Stimulated activated CD8-positive, alpha-beta memory T cell treated with anti-CD3 and anti-CD28 coated beads, Interleukin-15, amount 100 ng/mL, for 48 hours (primary cell): ENCODE measurements around the gene SORCS2.

Source experiments
- DNase-seq, 2 donors: peaks; one replicate each; pipeline ENCODE4 v3.0.0-alpha.2; 2020; ENCODE audit warnings: low read depth in 2 of 2

SORCS2 gene

DNA sequence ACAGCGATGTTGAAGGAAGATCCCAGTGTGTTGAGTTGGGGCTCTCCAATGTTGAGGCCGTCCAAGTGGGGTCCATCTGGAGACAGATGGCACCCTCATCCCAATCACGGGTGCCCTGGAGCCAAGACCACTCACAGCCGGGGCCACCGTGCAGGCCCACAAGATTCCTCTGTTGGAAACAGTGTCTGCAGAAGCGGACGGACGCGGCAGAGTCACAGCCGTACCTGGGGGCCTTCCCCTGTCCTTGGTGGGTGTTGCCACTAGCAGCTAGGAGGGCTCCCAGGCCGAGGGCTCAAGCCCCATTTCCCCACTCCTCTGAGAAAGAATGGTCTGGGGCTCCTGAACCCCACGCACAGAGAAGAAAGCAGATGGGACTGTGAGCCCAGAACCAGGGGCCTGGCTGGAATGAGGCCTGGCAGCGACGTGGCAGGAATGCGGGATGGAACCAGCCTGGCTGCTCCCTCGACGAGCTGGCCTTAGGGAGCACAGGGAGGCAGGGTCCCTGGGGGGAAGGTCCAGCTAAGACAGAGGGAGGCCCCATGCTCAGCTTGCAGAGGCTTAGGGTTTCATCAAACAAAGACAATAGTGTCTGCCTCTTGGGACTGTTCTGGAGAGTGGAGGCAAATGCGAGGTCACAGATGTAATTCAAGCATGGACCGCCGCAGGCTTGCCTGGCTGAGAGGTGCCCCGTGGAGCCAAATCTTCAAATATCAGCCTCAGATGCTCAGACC lies 518.4 kb downstream of the SORCS2 start:
- DNase-seq: no peak

DNA sequence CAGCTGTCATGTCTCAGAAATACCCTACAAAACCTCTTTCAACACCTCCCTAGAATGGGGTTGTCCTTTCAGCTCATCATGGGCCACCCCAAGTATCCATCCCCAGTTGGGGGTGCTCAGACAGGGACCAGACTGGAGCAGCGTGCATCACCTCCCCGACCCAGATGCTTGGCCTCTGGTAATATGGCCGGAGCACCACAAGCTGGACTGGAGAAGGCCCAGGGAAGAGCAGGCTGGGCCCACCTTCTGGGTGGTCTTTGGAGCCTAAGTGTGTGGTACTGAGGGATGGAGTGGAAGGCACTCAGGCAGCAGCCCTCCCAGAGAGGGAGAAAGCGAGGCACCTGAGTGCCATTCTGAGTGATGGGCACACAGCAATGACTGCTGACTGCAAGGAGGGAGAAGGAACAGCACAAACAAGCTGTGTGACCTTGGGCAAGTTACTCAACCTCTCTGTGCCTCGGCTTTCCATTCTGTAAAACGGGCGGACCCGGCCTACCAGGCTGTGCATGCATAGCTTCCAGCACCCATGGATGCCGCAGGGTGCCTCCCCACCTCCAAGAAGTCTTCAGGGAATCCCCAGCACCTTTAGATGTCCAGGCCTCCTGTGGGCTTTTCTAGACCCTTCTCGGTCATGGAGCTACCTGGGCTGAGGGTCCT lies 519.1 kb downstream of the SORCS2 start:
- no peak for DNase-seq

DNA sequence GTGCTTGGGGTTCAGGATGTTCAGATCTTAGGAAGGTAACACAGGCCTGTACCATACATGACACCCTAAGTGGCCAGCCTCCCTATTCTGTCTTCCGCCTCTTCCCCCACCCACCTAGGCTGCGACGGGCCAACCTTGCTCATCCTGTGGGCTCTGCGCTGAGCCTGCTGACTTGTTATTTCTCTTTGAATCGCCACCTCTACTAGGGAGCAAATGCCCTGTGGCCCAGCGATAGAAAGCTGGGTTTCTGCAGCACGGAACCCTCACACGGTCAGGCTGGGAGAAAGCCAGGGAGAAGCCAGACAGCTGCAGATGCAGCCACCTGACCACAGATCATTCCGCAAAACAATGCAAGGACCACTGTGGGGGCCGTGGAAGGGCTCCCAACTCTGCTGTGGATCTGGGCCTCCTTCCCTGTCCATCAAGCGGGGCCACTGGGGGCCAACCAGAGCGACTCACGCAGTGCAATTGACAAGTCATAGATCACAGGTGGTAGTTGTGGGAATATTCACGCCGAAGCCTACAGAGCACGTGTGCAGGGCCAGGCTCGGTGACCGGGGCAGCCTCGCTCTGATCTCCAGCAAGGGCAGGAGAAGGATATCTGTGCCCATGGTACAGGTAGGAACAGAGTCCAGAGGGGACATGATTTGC lies 519.8 kb downstream of the SORCS2 start:
- no peak for DNase-seq

DNA sequence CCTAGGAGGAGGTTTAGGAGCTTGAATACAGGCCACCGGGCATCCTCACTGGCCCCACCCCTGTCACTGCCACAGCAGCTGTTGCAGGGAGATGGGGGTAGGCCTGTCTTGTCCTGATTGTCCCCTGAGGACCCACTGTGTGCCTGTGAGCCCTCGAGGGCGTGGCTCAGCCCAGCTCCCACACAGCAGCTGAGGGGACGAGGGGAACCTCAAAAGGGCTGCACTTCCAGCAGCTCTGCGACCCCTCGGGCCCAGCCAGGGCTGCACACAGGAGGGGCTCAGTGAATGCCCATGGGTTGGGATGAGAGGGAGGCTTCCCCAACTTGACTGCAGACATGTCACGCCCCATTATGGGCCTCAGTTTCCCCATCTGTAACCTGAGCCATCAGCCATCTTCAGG lies 521.4 kb downstream of the SORCS2 start:
- DNase-seq: no peak

DNA sequence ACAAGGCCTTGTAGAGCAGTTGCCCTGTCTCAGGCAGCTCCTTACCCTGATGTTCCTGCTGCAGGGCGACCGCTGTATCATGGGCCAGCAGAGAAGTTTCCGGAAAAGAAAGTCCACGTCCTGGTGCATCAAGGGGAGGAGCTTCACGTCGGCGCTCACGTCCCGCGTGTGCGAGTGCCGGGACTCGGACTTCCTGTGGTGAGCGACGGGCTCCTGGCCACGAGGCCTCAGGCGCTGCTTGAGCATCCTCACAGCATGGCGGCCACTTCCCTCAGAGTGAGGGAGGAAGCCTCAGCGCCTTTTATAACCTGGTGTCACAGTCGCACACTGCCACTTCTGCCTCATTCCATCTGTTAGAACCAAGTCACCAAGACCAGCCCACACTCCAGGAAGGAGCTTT lies 521.8 kb downstream of the SORCS2 start:
- no peak for DNase-seq

DNA sequence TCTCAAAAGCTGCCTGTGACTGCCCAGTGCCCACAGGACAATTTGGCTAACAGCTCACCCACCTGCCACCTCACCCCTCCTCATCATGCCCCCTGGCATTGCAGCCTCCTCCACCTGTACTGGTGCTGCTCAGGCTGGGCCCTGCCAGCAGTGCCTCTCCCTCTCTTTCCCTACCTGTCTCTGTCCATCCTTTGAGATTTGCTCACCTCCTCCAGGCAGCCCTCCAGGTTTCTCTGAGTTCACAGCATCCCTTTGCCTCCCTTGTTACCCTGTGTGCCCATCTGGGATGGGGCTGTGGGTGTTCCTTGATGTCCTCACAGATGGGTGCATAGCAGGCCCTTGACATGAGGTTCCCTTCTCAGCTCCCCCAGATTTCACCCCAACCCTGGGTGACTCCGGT lies 522.4 kb downstream of the SORCS2 start:
- DNase-seq: no peak

DNA sequence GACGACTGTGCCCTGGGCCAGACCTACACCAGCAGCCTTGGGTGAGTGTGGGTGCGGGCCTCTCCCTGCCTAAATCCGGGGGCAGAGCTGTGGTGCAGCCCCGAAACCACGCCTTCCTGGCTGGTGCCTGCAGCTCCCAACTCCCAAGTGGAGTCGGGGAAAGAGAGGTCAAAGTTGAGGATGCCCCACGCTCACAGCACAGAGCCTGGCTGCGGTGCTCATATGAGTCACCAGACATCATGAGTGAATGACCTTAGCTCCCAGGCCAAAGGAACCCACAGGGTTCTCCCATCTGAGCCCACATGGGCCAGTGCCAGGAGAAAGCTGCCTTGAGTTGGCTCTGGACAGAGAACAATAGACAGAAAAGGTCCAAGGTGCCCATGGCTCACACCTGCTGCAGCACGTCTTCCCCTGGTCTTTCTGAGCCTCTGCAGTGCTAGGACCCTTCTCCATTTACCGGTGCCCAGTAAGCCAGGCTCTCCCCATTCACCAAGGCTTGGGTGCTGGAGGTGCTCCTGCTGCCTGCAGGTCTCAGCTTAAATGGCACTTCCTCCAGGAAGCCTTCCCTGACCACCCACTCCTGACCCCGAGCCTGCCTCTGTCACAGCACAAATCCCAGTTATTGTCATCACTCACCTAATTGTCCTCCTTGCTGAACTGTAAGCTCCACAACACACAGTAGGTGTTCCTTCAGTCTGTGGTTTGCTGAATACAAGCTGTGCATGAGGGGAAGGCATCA lies 523.1 kb downstream of the SORCS2 start:
- no peak for DNase-seq

DNA sequence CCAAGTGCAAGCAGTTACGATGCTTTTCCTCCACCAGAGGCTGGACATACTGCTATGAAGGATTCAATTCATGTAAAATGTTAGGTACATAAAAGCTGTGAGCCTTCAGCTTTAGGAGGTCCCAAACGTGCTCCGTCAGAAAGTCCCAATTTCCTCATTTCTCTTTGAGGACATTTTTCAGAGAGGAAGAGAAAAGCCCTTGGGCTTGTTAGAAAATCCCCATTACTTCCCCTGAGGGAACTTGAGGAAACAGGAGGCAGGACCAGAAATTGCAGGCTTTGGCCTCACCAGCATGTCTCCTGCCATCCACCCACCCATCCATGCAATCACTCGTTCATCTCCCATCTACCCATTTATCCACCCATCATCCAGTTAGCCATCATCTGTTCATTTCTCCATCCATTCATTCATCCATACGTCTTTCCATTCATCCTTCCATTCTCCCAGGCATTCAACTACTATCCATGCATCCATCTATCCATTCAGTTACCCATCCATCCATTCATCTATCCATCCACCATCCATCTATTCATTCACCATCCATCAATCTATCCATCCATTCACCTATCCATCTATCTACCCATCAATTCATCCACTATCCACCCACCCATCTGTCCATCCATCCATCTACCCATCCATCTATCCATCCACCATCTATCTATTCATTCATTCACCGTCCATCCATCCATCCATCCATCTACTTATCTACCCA lies 523.8 kb downstream of the SORCS2 start:
- no peak for DNase-seq

DNA sequence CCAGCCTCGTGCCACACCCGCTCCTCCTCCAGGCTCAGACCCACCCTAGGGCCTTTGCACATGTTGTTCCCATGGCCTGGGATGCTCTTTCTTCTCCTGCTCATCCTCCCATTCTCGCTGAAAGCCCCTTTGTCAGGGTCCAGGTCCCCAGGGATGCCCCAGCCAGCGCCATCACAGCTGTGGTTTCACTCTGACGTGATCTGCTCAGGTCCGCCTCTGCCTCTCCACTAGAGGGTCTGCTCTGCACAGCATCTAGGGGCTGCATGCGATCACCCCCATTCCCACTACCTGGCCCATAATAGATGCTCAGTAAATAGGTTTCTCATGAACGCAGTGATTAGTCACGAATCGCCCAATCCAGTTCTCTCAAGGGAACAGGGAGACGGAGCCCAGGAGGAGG lies 524.8 kb downstream of the SORCS2 start:
- DNase-seq: no peak

DNA sequence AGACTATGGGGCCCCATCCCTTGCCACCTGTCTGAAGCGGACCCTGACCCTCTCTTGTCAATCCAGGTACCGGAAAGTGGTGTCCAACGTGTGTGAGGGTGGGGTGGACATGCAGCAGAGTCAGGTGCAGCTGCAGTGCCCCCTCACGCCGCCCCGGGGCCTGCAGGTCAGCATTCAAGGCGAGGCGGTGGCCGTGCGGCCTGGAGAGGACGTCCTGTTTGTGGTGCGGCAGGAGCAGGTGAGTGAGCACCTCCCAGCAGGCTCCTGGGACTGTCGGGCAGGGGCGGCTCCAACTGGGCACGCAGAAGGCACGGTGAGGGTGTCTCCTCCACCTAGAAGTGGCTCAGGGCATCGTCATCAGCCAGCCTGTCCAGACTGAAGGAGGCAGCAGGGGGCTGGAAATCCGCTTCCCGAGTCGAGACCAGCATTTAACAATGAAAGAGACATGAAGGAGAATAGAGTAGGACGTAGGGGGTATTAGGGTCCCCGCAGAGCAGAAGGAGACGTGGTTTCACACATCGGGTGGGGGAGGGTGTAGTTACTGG lies 525.7 kb downstream of the SORCS2 start:
- no peak for DNase-seq

DNA sequence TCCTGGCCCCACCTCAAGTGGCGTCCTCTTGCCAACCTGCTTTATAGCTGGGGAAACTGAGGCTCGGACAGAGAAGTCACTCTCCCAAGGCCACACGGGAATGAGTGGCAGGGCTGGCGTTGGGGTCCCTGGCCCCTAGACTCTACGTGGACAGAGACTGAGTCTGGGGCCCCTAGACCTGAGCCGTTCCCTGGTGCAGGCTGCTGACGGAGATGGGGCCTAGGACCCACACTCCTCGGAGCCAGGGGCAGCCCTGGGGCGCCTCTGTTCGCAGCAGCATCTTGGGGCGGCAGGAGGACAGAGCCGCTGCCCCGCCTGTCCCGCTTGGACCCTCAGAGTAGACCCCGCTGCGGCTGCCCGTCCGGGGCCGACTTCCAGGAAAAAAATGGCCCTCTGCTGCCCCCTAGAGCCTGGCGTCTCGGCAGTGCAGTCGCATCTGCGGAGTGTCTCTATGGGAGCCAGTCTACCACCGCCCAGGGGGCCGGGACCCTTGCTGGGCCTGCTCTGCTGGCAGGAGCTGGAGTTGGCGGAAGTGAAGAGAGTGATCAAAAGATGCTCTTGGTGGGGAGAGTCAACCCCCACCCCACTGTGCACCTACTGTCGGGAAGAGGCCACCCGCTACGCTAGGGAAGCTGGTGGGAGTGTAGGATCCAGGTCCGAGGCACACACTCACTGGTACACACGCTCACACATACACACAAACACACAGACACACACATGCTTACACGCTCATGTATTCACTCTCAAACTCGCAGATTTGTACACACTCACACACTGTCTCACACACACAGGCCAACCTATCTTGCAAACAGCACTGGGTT lies 527.2 kb downstream of the SORCS2 start:
- DNase-seq: peak; percentile 21 to 29

DNA sequence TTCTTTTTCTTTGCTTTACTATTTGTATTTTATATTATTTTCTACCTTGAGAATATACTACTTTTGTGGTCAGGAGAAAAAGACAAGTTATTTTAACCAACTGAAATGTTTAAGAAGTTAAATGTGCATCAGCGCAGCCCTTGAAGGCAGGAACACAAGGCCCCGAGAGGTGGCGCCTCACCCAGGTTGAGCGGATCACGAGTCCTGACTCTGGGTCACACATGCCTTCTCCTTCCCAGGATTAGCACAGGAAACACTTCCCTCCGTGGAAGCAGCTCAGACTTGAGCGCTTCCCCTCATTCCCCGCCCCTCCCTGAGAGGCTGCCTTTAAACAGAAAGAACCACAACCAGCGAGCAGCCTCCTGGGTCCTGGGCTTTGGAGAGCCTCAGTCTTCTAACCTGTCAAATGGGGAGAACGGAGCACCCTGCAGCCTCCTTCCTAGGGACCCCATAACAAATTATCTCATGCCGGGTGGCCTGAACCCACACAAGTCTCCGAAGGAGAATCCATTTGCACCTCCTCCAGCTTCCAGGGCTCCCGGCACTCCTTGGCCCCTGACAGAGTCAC lies 529.7 kb downstream of the SORCS2 start:
- DNase-seq: no peak

DNA sequence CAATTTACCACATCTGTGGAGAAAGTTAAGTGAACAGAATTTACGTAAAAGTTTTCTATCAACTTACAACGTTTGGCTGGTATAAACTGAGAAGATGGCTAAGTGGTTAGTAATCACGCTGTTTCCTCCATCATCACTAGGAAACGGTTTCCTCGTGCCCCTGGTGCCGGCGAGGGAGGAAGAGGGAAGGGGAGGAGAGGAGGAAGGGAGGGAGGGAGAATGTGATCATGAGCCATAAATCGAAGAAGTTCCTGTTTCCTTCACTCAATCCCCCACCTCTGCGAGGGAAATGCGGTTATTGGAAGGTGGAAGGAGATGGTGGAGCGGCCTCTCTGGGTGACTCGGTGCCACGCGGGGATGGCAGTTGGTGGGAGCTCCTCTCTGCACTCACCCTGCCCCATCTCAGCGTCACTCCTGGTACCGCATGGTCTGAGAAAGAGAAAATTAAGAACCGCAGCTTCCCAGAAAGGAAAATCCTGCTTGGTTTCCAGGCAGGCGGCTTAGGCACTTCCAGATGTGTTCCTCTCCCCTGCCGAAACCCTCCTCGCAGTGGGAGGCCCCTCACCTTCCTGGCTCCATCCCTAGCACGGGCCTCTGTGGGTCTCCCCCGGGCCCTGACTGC lies 530.5 kb downstream of the SORCS2 start:
- no peak for DNase-seq

DNA sequence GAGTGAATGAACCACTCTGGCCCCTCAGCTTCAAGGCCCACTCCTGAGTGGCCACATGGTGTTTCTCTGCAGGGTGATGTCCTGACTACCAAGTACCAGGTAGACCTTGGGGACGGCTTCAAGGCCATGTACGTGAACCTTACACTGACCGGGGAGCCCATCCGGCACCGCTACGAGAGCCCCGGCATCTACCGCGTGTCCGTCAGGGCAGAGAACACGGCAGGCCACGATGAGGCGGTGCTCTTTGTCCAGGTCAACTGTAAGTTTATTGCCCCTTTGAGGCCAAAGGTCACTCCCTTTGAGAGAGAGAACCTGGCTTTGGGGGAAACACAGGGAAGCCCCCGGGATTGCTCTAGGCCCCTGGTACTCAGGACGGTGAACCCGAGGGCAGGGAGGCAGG lies 531.3 kb downstream of the SORCS2 start:
- no peak for DNase-seq

DNA sequence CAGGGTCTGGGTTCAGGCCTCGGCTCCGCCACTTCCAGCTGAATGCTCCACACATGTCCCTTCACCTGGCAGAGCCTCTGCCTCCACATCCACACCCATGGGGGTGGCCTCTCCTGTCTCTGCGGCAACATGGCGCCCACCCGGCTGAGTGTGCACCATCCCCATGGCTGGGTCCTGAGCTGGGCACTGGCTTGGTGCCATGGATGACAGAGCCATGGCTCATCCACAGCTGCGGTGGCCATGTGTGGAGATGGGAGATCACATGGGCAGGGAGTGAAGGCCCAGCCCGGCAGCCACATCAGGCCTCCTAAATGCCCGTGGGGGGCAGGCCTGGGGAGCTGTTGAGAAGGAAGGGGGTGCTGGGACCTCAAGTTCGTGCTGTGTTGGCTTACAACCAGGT lies 533.6 kb downstream of the SORCS2 start:
- DNase-seq: no peak

DNA sequence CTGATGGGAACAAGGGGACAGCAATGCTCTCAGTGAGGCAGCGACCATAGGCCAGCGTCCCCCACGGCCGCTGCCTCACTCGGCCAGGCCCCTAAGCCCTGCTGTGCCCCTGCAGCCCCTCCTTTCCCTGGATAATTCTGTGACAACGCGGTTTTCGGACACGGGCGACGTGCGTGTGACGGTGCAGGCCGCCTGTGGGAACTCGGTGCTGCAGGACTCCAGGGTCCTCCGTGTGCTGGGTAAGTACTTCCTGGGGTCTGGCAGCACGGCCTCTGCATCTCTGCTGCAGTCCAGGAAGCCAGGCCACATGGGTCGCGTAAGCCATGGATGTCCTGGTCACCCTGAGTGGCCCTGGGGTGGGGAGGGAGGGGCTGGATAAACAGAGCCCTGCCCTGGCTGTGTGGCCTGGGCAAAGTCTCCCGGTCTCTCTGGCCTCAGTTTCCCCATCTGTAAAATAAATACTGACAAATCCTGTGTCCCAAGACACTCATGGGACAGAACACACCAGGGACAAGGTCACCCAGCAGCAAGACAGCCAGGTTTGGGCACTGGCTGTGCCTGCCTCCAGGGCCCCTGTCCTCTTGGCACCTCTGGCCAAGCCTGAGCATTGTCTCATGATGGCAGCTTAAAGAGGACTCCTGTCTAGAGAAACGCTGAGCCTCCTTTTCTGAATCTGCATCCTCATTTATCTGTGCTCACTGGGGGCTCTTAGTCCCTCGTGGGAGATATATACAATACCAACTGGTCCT lies 534.5 kb downstream of the SORCS2 start:
- no peak for DNase-seq

DNA sequence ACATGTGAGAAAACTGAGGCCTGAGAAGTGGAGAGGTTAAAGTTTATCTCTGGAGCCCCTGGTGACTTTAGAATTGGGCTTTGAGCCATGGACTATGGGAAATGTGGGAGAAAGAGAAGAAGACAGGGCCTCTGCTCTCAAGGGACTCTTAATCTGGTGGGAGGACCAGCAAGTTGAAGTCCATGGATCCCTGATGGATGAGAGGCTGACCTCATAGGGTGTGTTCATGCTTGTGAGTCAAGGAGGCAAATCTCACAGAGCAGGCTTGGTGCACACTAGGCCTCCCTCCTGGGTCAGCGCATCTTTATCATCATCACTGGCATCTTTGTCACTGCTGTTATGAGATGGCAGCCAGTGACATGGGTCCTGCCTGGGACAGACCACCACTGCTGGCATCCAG lies 535.4 kb downstream of the SORCS2 start:
- no peak for DNase-seq

DNA sequence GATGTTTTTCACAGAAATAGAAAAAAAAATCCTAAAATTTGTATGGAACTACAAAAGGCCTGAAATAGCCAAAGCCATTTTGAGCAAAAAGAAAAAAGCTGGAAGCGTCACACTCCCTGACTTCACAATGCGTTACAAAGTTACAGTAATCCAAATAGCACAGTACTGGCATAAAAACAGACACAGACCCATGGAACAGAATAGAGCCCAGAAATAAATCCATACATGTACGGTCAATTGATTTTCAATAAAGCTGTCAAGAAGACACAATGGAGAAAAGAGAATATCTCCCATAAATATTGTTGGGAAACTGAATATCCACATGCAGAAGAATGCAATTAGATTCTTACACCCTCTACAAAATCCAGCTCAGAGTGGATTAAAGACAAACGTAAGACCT lies 539.1 kb downstream of the SORCS2 start:
- DNase-seq: no peak

DNA sequence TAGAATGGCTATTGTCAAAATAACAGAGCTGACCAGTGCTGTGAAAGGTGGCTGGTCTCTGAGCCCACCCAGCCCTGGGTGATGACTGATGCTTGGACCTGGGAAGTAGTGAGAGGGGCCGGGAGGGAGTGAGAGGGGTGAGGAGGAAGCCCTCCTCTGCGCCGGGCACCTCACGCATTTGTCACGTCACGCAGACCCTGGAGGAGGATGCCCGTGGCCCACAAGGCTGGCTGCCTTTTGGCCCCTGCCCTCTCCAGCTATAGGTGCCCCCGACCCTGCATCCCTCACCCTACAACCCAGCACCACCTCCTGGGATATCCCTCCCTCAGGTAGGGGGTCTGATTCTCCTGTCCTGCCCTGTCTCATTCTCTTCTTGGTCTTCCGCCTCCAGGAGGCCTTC lies 539.9 kb downstream of the SORCS2 start:
- DNase-seq: no peak
